G401.6 (cell line): ENCODE measurements around the gene RNF39.
"Not testable (repeated sequence)": the region's sequence is repeated elsewhere in the genome, so short reads cannot be mapped to it uniquely, and the experiment has no call there.

ENCODE experiments used
- FAIRE-seq: peaks from 2 replicates; lab custom pipeline; 2012; peaks lifted over from hg19 to GRCh38; lab: Jason Lieb, UNC

Gene RNF39

GRCh38 chr6:30075094-30075789 is at the start of gene RNF39:
TSS of gene RNF39 (minus strand) at chr6:30075769. CDS start at chr6:30075585, 184 bp downstream.
- no peak for FAIRE-seq

GRCh38 chr6:30122515-30122914 is 46.9 kb upstream of the RNF39 start:
- FAIRE-seq = no peak

- no peak for FAIRE-seq
Observed at GRCh38 chr6:30121446-30122366, 46.1 kb upstream of the RNF39 start.

- FAIRE-seq = not testable (repeated sequence)
Observed at GRCh38 chr6:30118691-30119090, 43.1 kb upstream of the RNF39 start.

GRCh38 chr6:30116724-30117123 is 41.2 kb upstream of the RNF39 start:
- FAIRE-seq = no peak

GRCh38 chr6:30113841-30114240 is 38.3 kb upstream of the RNF39 start:
- no peak for FAIRE-seq

- FAIRE-seq = no peak
Observed at GRCh38 chr6:30113003-30113759, 37.6 kb upstream of the RNF39 start, which contains the start of gene TRIM31. TSS of gene TRIM31 (minus strand) at chr6:30113090. CDS start at chr6:30112805, 285 bp downstream.

- FAIRE-seq = no peak
Observed at GRCh38 chr6:30112402-30112994, 36.9 kb upstream of the RNF39 start.

- FAIRE-seq = no peak
Observed at GRCh38 chr6:30111266-30111856, 35.8 kb upstream of the RNF39 start.

- FAIRE-seq = no peak
Observed at GRCh38 chr6:30104661-30105060, 29.1 kb upstream of the RNF39 start.

- FAIRE-seq = no peak
Observed at GRCh38 chr6:30103872-30104179, 28.3 kb upstream of the RNF39 start.

- FAIRE-seq = no peak
Observed at GRCh38 chr6:30102970-30103871, 27.7 kb upstream of the RNF39 start.

GRCh38 chr6:30102414-30102969 is 26.9 kb upstream of the RNF39 start:
- no peak for FAIRE-seq

GRCh38 chr6:30101444-30102413 is 26.2 kb upstream of the RNF39 start:
- no peak for FAIRE-seq

- no peak for FAIRE-seq
Observed at GRCh38 chr6:30100585-30101443, 25.2 kb upstream of the RNF39 start.

- FAIRE-seq = no peak
Observed at GRCh38 chr6:30100154-30100553, 24.6 kb upstream of the RNF39 start.

- FAIRE-seq = no peak
Observed at GRCh38 chr6:30097902-30098768, 22.6 kb upstream of the RNF39 start.
